Right lobe of liver (tissue), 4 donors: ENCODE measurements around the gene GCKR.

Experiments
- POLR2A ChIP-seq: fragments of 450-650 bp; IDR thresholded peaks from one replicate; pipeline ENCODE4 v1.6.1; 2017; ENCODE audit warnings: antibody characterized with exemption, mild to moderate bottlenecking
- TF ChIP-seq, protein P1 (sequence below), 4 donors: fragments of 200-600 bp in 3 of 4; fragments of 450-650 bp in 1 of 4; IDR thresholded peaks; one replicate each; pipeline versions ENCODE4 v1.5.1 to v1.8.0; 2016 to 2022; ENCODE audit warnings: antibody characterized with exemption in 4 of 4, mild to moderate bottlenecking in 2 of 4
- donor health status: DM: no; HTN: no; CAD: no.
- donor health status: DM: no; HTN: no; CAD: no.
- donor health status: DM: no; HTN: yes; CAD: no.

DNA sequence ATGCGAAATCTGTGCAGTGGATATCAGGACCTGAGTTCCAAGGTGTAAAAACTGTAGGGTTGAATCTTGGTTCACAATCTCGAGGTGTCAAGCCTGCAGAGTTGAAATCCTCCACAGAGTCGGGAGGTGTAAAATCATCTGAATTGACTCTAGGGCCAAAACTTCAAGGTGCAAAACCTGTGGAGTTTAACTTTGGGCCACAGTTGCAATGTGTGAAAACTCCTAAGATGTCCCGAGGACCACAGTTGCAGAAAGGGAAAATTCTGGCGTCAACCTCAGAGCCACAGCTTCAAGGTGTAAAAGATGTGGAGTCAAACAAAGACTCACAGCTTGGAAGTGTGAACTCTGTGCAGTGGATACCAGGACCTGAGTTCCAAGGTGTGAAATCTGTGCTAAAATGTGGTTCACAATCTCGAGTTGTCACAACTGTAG is 76.4 kb downstream of the GCKR start:
- TF ChIP-seq, protein P1, sequence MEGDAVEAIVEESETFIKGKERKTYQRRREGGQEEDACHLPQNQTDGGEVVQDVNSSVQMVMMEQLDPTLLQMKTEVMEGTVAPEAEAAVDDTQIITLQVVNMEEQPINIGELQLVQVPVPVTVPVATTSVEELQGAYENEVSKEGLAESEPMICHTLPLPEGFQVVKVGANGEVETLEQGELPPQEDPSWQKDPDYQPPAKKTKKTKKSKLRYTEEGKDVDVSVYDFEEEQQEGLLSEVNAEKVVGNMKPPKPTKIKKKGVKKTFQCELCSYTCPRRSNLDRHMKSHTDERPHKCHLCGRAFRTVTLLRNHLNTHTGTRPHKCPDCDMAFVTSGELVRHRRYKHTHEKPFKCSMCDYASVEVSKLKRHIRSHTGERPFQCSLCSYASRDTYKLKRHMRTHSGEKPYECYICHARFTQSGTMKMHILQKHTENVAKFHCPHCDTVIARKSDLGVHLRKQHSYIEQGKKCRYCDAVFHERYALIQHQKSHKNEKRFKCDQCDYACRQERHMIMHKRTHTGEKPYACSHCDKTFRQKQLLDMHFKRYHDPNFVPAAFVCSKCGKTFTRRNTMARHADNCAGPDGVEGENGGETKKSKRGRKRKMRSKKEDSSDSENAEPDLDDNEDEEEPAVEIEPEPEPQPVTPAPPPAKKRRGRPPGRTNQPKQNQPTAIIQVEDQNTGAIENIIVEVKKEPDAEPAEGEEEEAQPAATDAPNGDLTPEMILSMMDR (IDR thresholded peaks at IDR 0.05) = no peak
- no peak for TF ChIP-seq POLR2A
